Measurements from ENCODE around the gene APOF. TPM values are rescaled to one million over a fixed set of nuclear protein-coding genes. Genes with fewer than 3 reads are reported as not detected.

Gene APOF
- total RNA-seq = not detected in 2 replicates

GRCh38 chr12:56362130-56363059 lies at the start of gene APOF:
APOF (minus strand) TSS chr12:56362857; CDS start chr12:56362745, 112 bp downstream.

GRCh38 chr12:56359851-56360767 lies 2.5 kb downstream of the APOF start, which contains the start of gene STAT2:
STAT2 (minus strand) TSS chr12:56360107; CDS start chr12:56356571, 3,536 bp downstream.

GRCh38 chr12:56338308-56339157 lies 24.1 kb downstream of the APOF start, which contains the start of gene IL23A:
IL23A (plus strand) TSS chr12:56338884; CDS start chr12:56339045, 161 bp downstream.

GRCh38 chr12:56333679-56334489 lies 28.8 kb downstream of the APOF start, which contains the start of gene PAN2:
PAN2 (minus strand) TSS chr12:56334000; CDS start chr12:56333094, 906 bp downstream.

GRCh38 chr12:56315622-56316473 lies 46.8 kb downstream of the APOF start, which contains the start of gene CNPY2:
CNPY2 (minus strand) TSS chr12:56315988; CDS start chr12:56315217, 771 bp downstream.

Other genes with a start within 250 kb of the APOF start
- gene RPL41, start 246.2 kb downstream of the APOF start, total RNA-seq = 1,465 and 2,446 TPM in 2 replicates
- gene ZC3H10, start 244.6 kb downstream of the APOF start, total RNA-seq = 4.4 and 5.6 TPM in 2 replicates
- gene ESYT1, start 234.6 kb downstream of the APOF start, total RNA-seq = 396 and 399 TPM in 2 replicates
- 68.3 and 89.3 TPM in 2 replicates for gene MYL6B, start 210.3 kb downstream of the APOF start, total RNA-seq
- 1,139 and 2,051 TPM in 2 replicates for gene MYL6, start 204.5 kb downstream of the APOF start, total RNA-seq
- gene SMARCC2, start 173.4 kb downstream of the APOF start, total RNA-seq = 42.6 and 58.9 TPM in 2 replicates
- gene RNF41, start 140.9 kb downstream of the APOF start, total RNA-seq = 82.5 and 144 TPM in 2 replicates
- gene NABP2, start 138.5 kb downstream of the APOF start, total RNA-seq = 27.0 and 29.2 TPM in 2 replicates
- gene SLC39A5, start 132.8 kb downstream of the APOF start, total RNA-seq = not detected in 2 replicates
- 14.0 and 15.9 TPM in 2 replicates for gene ANKRD52, start 104.5 kb downstream of the APOF start, total RNA-seq
- 8.6 and 11.9 TPM in 2 replicates for gene COQ10A, start 95.9 kb downstream of the APOF start, total RNA-seq
- 99.2 and 103 TPM in 2 replicates for gene CS, start 62.5 kb downstream of the APOF start, total RNA-seq
- 47.8 and 76.2 TPM in 2 replicates for gene CNPY2, start 46.9 kb downstream of the APOF start, total RNA-seq
- gene PAN2, start 28.9 kb downstream of the APOF start, total RNA-seq = 21.5 and 30.3 TPM in 2 replicates
- gene IL23A, start 24.0 kb downstream of the APOF start, total RNA-seq = 0.50 and 0.58 TPM in 2 replicates
- gene STAT2, start 2.8 kb downstream of the APOF start, total RNA-seq = 291 and 409 TPM in 2 replicates
- gene TIMELESS, start 86.6 kb upstream of the APOF start, total RNA-seq = 4.6 and 17.5 TPM in 2 replicates
- not detected in 2 replicates for gene MIP, start 91.8 kb upstream of the APOF start, total RNA-seq
- 1.7 and 2.2 TPM in 2 replicates for gene SPRYD4, start 105.7 kb upstream of the APOF start, total RNA-seq
- gene GLS2, start 125.3 kb upstream of the APOF start, total RNA-seq = under 0.01 and 0.73 TPM in 2 replicates
- gene RBMS2, start 159.0 kb upstream of the APOF start, total RNA-seq = 16.4 and 18.2 TPM in 2 replicates